Ovary (tissue), 9 donors: ENCODE measurements around the gene TMSB10. TPM values are rescaled to one million over a fixed set of nuclear protein-coding genes. Genes with fewer than 3 reads are reported as not detected.

Source experiments
- DNase-seq, 5 donors: peaks; one replicate each; pipeline ENCODE4 v3.0.0-alpha.2; 2019 to 2020
- H3K27ac ChIP-seq, 2 donors: fragments of 200-600 bp; one replicate each; pipeline versions ENCODE4 v1.5.1 to v1.8.0; 2019 to 2022
- H3K27me3 ChIP-seq: fragments of 200-600 bp; one replicate; pipeline ENCODE4 v1.8.0; 2022
- H3K36me3 ChIP-seq: fragments of 200-600 bp; sonication (generic); one replicate; pipeline ENCODE4 v1.5.1; 2019
- H3K4me1 ChIP-seq: one replicate; pipeline ENCODE4 v1.8.1; 2013; ENCODE audit warnings: mild to moderate bottlenecking, moderate library complexity; ENCODE audit not compliant: insufficient read depth
- H3K4me3 ChIP-seq: fragments of 200-600 bp; sonication (generic); one replicate; pipeline ENCODE4 v1.5.1; 2017
- H3K9me3 ChIP-seq, 2 donors: fragments of 200-600 bp in 1 of 2; sonication (generic) in 1 of 2; one replicate each; pipeline versions ENCODE4 v1.5.1 to v1.8.1; 2013 to 2019; ENCODE audit warnings: mild to moderate bottlenecking in 1 of 2, moderate library complexity in 1 of 2
- EP300 ChIP-seq: sonication (generic); formaldehyde crosslinking; IDR thresholded peaks from one replicate; pipeline ENCODE4 v1.6.1; 2017; ENCODE audit warnings: antibody characterized with exemption
- POLR2A ChIP-seq: fragments of 450-650 bp; IDR thresholded peaks from one replicate; pipeline ENCODE4 v1.6.1; 2017; ENCODE audit warnings: antibody characterized with exemption, mild to moderate bottlenecking, moderate library complexity
- WGBS, 3 donors: extraction: QIAGEN DNeasy Blood & Tissue Kit in 1 of 3; methylation state at CpG; one replicate each; pipeline versions ENCODE4 v1.1.5 to v1.1.7; 2013 to 2017; 5-methylcytosine and 5-hydroxymethylcytosine counted together
- intact Hi-C, 4 donors: fragments of 100-400 bp; cut with DNase I; formaldehyde crosslinking; loops; one replicate each; pipeline versions ENCODE4 v1.11.0 to v1.15.1; 2022 to 2023
- polyA plus RNA-seq, 2 donors: library from polyadenylated mRNA; stranded (reverse); fragments of 200-250 nt in 1 of 2; fragments of 350-450 nt in 1 of 2; fragmentation: Illumina TruSeq in 1 of 2; extraction: RNeasy Lipid Tissue Mini Kit (QIAGEN cat#74804) in 1 of 2; gene quantifications; one replicate each; pipeline ENCODE4 v1.2.3, GENCODE V29; 2013 to 2014
- total RNA-seq, 7 donors: library from RNA; depleted of rRNA in 2 of 7; stranded (reverse); fragments of >200 nt in 2 of 7; fragmentation: NEBNext Ultra II Directional in 3 of 7; extraction: Animal tissue kit (Norgen Biotek cat#: 25700) in 3 of 7; gene quantifications; one replicate each; pipeline versions ENCODE4 v1.1.0 to v1.2.4, GENCODE V29; 2016 to 2023
- TF ChIP-seq, protein P1 (sequence below), 3 donors: fragments of 450-650 bp in 2 of 3; fragments of 200-600 bp in 1 of 3; IDR thresholded peaks; one replicate each; pipeline versions ENCODE4 v1.5.1 to v1.8.0; 2016 to 2022; ENCODE audit warnings: antibody characterized with exemption in 3 of 3, mild to moderate bottlenecking in 1 of 3
- donor health status: DM: no; HTN: no; CAD: no; lungs with moderate emphysema.
- donor health status: DM: no; HTN: no; CAD: no.
- donor health status: Bipolar disorder and iron deficiency.
- donor health status: DM: yes; HTN: yes; CAD: no.
- donor health status: DM: no; HTN: no; CAD: no.
- donor health status: DM: yes; HTN: yes; CAD: no.

The TMSB10 gene
- total and polyA plus RNA-seq, 9 donors, result 1,247 to 5,558 (median 2,639) TPM

GRCh38 chr2:84882775-84883550, 22.5 kb upstream of the TMSB10 start:
- H3K27ac ChIP-seq, result no peak overlapping the region
- H3K27me3 ChIP-seq, result no peaks in the 10 kb centered on the region
- no peak for TF ChIP-seq EP300
- 74 to 90% (median 82%) methylated on average over 4 of the region's 4 CpGs for WGBS, 3 donors
- DNase-seq, result no peak
- intact Hi-C loops, result loop anchor here in 2 of 4 donors (5.0 to 10.0 kb wide), 2 partner anchors 44 to 78 kb away; no protein-coding TSS in a partner anchor
- no peaks in the 10 kb centered on the region for H3K36me3 ChIP-seq
- H3K4me1 ChIP-seq, result peaks cover 12% of the 10 kb centered on the region
- H3K4me3 ChIP-seq, result no peak overlapping the region
- no peaks in the 10 kb centered on the region for H3K9me3 ChIP-seq

GRCh38 chr2:84884449-84884848, 21.0 kb upstream of the TMSB10 start:
- no peak for DNase-seq
- Histone ChIP-seq H3K27me3 (no peaks in the 10 kb centered on the region), H3K4me1 (peaks cover 16% of the 10 kb centered on the region), H3K9me3 (no peaks in the 10 kb centered on the region), H3K27ac (peak overlapping the region in 1 of 2 donors; percentile 21), H3K4me3 (no peak overlapping the region), H3K36me3 (no peaks in the 10 kb centered on the region)
- TF ChIP-seq POLR2A (no peak), EP300 (no peak)
- TF ChIP-seq, protein P1, sequence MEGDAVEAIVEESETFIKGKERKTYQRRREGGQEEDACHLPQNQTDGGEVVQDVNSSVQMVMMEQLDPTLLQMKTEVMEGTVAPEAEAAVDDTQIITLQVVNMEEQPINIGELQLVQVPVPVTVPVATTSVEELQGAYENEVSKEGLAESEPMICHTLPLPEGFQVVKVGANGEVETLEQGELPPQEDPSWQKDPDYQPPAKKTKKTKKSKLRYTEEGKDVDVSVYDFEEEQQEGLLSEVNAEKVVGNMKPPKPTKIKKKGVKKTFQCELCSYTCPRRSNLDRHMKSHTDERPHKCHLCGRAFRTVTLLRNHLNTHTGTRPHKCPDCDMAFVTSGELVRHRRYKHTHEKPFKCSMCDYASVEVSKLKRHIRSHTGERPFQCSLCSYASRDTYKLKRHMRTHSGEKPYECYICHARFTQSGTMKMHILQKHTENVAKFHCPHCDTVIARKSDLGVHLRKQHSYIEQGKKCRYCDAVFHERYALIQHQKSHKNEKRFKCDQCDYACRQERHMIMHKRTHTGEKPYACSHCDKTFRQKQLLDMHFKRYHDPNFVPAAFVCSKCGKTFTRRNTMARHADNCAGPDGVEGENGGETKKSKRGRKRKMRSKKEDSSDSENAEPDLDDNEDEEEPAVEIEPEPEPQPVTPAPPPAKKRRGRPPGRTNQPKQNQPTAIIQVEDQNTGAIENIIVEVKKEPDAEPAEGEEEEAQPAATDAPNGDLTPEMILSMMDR (IDR thresholded peaks at IDR 0.05), result no peak
- intact Hi-C loops, result loop anchor here in 2 of 4 donors (5.0 to 10.0 kb wide), 2 partner anchors 43 to 80 kb away; no protein-coding TSS in a partner anchor

DNA sequence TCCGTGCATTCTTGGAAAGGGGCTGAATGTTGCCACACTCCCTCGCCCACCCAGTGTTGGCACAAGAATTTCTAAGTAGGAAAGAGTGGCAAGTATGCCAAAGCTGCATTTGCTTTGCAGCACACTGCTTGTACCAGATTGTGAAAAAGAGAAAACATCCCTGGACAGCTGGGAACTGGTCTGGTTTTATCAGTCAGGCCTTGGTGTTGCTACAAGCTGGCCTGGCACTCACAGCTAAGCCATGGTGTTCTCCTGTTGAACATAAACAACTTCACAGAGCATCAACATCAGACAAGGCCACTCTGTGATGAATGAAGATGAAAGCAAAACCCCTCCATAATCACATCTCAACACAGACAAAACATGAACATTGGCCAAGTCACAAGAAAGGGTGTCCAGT, 20.3 kb upstream of the TMSB10 start:
- TF ChIP-seq POLR2A (no peak), EP300 (no peak)
- TF ChIP-seq, protein P1 (IDR thresholded peaks at IDR 0.05), result no peak
- intact Hi-C loops, result loop anchor here in 1 of 4 donors (10.0 kb wide), 1 partner anchor 80 kb away; no protein-coding TSS in a partner anchor
- Histone ChIP-seq H3K9me3 (no peaks in the 10 kb centered on the region), H3K4me3 (no peak overlapping the region), H3K4me1 (peaks cover 14% of the 10 kb centered on the region), H3K36me3 (no peaks in the 10 kb centered on the region), H3K27ac (peak overlapping the region in 1 of 2 donors; percentile 21), H3K27me3 (no peaks in the 10 kb centered on the region)
- WGBS, 3 donors, result 18 to 48% (median 39%) methylated on average over 2 of the region's 2 CpGs
- peak in 4 of 5 donors; percentile 50 to 77 (median 66) for DNase-seq

DNA sequence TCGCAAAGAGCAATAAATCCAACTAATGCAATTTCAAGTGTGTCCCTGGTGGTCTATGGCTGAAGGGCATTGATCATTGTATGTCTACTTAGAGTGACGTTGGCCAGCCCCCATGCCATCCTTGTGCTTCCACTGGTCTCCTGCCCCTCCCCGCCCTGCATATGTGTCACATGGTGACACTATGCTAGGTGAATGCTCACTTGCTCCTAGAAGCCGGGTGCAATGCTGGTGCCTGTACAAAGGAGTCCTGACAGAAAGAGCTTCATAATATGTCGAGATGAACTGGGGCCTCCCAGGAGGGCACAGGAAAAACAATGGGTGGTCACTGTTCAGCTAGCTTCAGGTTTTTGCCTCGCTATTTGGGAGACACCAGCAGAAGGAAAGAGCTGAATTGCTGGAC, 18.7 kb upstream of the TMSB10 start:
- Histone ChIP-seq H3K36me3 (no peaks in the 10 kb centered on the region), H3K9me3 (no peaks in the 10 kb centered on the region), H3K4me1 (peaks cover 14% of the 10 kb centered on the region), H3K4me3 (no peak overlapping the region), H3K27ac (no peak overlapping the region), H3K27me3 (no peaks in the 10 kb centered on the region)
- 95 to 97% (median 95%) methylated on average over 6 of the region's 6 CpGs for WGBS, 3 donors
- no peak for DNase-seq
- TF ChIP-seq, protein P1 (IDR thresholded peaks at IDR 0.05), result no peak
- no peak for TF ChIP-seq POLR2A
- no peak for TF ChIP-seq EP300
- intact Hi-C loops, result loop anchor here in 1 of 4 donors (10.0 kb wide), 1 partner anchor 82 kb away; no protein-coding TSS in a partner anchor
